Mesenchymal stem cell (in vitro differentiated cells and primary cell): Measurements from ENCODE around the gene RIPK1.
A peak's percentile ranks its signal among the peaks of the same experiment; 100 is the strongest.

ENCODE experiments used
- DNase-seq: peaks from one replicate; pipeline ENCODE4 v3.0.0-alpha.2; 2013
- H2AFZ ChIP-seq: one replicate; pipeline ENCODE4 v1.6.1; 2013; ENCODE audit warnings: low read depth, mild to moderate bottlenecking, control low read depth, inconsistent platforms, low read length, moderate library complexity
- H2AK5ac ChIP-seq: 2 replicates; pipeline ENCODE4 v1.6.1; 2013; ENCODE audit warnings: low read length, moderate library complexity, mild to moderate bottlenecking, inconsistent platforms; ENCODE audit not compliant: severe bottlenecking
- H2BK120ac ChIP-seq: one replicate; pipeline ENCODE4 v1.6.1; 2013; ENCODE audit warnings: low read depth, mild to moderate bottlenecking, inconsistent platforms, low read length, moderate library complexity
- H2BK12ac ChIP-seq, 2 experiments: one replicate each; pipeline ENCODE4 v1.6.1; 2013; ENCODE audit warnings: inconsistent platforms in 2 of 2, low read length in 2 of 2, mild to moderate bottlenecking in 2 of 2, moderate library complexity in 2 of 2, control low read depth in 1 of 2
- H2BK15ac ChIP-seq: one replicate; pipeline ENCODE4 v1.6.1; 2013; ENCODE audit warnings: mild to moderate bottlenecking, low read depth, inconsistent platforms; ENCODE audit not compliant: poor library complexity, severe bottlenecking
- H2BK5ac ChIP-seq: 2 replicates; pipeline ENCODE4 v1.6.1; 2013; ENCODE audit warnings: low read depth, mild to moderate bottlenecking, low read length, control low read depth, inconsistent platforms; ENCODE audit not compliant: poor library complexity, severe bottlenecking
- H3K14ac ChIP-seq, 2 experiments: one replicate each; pipeline ENCODE4 v1.6.1; 2013; ENCODE audit warnings: inconsistent platforms in 2 of 2, low read length in 2 of 2, control low read depth in 1 of 2, mild to moderate bottlenecking in 1 of 2, moderate library complexity in 1 of 2
- H3K18ac ChIP-seq, 2 experiments: one replicate each; pipeline ENCODE4 v1.6.1; 2013; ENCODE audit warnings: inconsistent platforms in 2 of 2, low read length in 2 of 2, control low read depth in 1 of 2, low read depth in 1 of 2, mild to moderate bottlenecking in 1 of 2
- H3K23ac ChIP-seq, 2 experiments: one replicate each; pipeline ENCODE4 v1.6.1; 2013; ENCODE audit warnings: inconsistent platforms in 2 of 2, low read length in 2 of 2, mild to moderate bottlenecking in 2 of 2, moderate library complexity in 2 of 2, control low read depth in 1 of 2
- H3K27ac ChIP-seq: 2 replicates; pipeline ENCODE4 v1.5.1; 2013; ENCODE audit warnings: mild to moderate bottlenecking, moderate library complexity, low read length, control low read depth, inconsistent platforms; ENCODE audit not compliant: poor library complexity, severe bottlenecking
- H3K27me3 ChIP-seq, 2 experiments: 2 replicates each; pipeline versions ENCODE4 v1.6.1 to v1.7.0; 2013; ENCODE audit warnings: low read length in 2 of 2, mild to moderate bottlenecking in 2 of 2, moderate library complexity in 2 of 2, control low read depth in 1 of 2, inconsistent platforms in 1 of 2; ENCODE audit not compliant: control insufficient read depth in 1 of 2, insufficient read depth in 1 of 2
- H3K36me3 ChIP-seq, 2 experiments: 2 replicates each; pipeline versions ENCODE4 v1.6.1 to v1.7.0; 2013; ENCODE audit warnings: low read length in 2 of 2, control low read depth in 1 of 2, inconsistent platforms in 1 of 2, low read depth in 1 of 2, mild to moderate bottlenecking in 1 of 2; ENCODE audit not compliant: insufficient read depth in 2 of 2, control insufficient read depth in 1 of 2
- H3K4ac ChIP-seq, 2 experiments: one replicate each; pipeline ENCODE4 v1.6.1; 2013; ENCODE audit warnings: inconsistent platforms in 2 of 2, low read length in 2 of 2, mild to moderate bottlenecking in 2 of 2, moderate library complexity in 2 of 2, control low read depth in 1 of 2, low read depth in 1 of 2
- H3K4me1 ChIP-seq: 2 replicates; pipeline ENCODE4 v1.6.1; 2013; ENCODE audit warnings: low read depth, low read length, control low read depth; ENCODE audit not compliant: control insufficient read depth, insufficient read depth
- H3K4me2 ChIP-seq: 2 replicates; pipeline ENCODE4 v1.6.1; 2013; ENCODE audit warnings: low read length, mild to moderate bottlenecking, inconsistent platforms; ENCODE audit not compliant: poor library complexity, severe bottlenecking
- H3K4me3 ChIP-seq, 2 experiments: 2 replicates each; pipeline versions ENCODE4 v1.5.1 to v1.7.0; 2013; ENCODE audit warnings: low read length in 2 of 2, mild to moderate bottlenecking in 2 of 2, control low read depth in 1 of 2, low read depth in 1 of 2; ENCODE audit not compliant: insufficient read depth in 1 of 2
- H3K79me1 ChIP-seq: replicated peaks from 2 replicates; pipeline ENCODE4 v1.6.1; 2013; ENCODE audit warnings: mild to moderate bottlenecking, control low read depth, low read length, inconsistent platforms; ENCODE audit not compliant: poor library complexity, severe bottlenecking
- H3K9ac ChIP-seq: 2 replicates; pipeline ENCODE4 v1.7.0; 2013; ENCODE audit warnings: mild to moderate bottlenecking, low read length, moderate library complexity
- H3K9me3 ChIP-seq: 2 replicates; pipeline ENCODE4 v1.7.0; 2013; ENCODE audit warnings: mild to moderate bottlenecking, low read length; ENCODE audit not compliant: control insufficient read depth
- H4K8ac ChIP-seq: one replicate; pipeline ENCODE4 v1.6.1; 2013; ENCODE audit warnings: inconsistent platforms, mild to moderate bottlenecking, low read length, moderate library complexity
- H4K91ac ChIP-seq: one replicate; pipeline ENCODE4 v1.6.1; 2013; ENCODE audit warnings: mild to moderate bottlenecking, low read length, inconsistent platforms
- WGBS: methylation state at CpG from one replicate; pipeline ENCODE4 v1.1.7; 2013; ENCODE audit warnings: mixed read lengths; 5-methylcytosine and 5-hydroxymethylcytosine counted together

The RIPK1 gene

GRCh38 chr6:3157131-3157933 is 89.0 kb downstream of the RIPK1 start, which contains the start of gene TUBB2A:
TSS of gene TUBB2A (minus strand) at chr6:3157544. CDS start at chr6:3157463, 81 bp downstream.
- Histone ChIP-seq H2BK5ac (peak within 1 kb of the TSS; percentile 83), H4K8ac (peak within 1 kb of the TSS; percentile 97), H3K23ac (peak within 1 kb of the TSS in 1 of 2 experiments; percentile 99), H4K91ac (peak within 1 kb of the TSS; percentile 98), H3K9me3 (no peaks in the 10 kb centered on the region), H3K27me3 (no peaks in the 10 kb centered on the region), H2AFZ (no peak within 1 kb of the TSS), H3K4me2 (peak within 1 kb of the TSS; percentile 92), H3K4ac (peak within 1 kb of the TSS; percentile 91 to 98), H3K4me3 (peak within 1 kb of the TSS; percentile 90 to 95), H2BK120ac (peak within 1 kb of the TSS; percentile 100), H2BK12ac (no peak within 1 kb of the TSS), H3K36me3 (peaks cover 19 to 27% of the 10 kb centered on the region in 2 experiments), H3K4me1 (peaks cover 12% of the 10 kb centered on the region), H3K18ac (peak within 1 kb of the TSS; percentile 95 to 96), H2BK15ac (peak within 1 kb of the TSS; percentile 97), H2AK5ac (peak within 1 kb of the TSS; percentile 76), H3K9ac (peak within 1 kb of the TSS; percentile 95), H3K14ac (peak within 1 kb of the TSS; percentile 89 to 98), H3K27ac (peak within 1 kb of the TSS; percentile 7), H3K79me1 (peaks cover 10% of the 10 kb centered on the region)
- 2% methylated on average over 65 of the region's 95 CpGs for WGBS
- DNase-seq: peak; percentile 81

GRCh38 chr6:3159805-3160781 is 91.8 kb downstream of the RIPK1 start:
- H3K4me3 ChIP-seq: no peak overlapping the region
- peaks cover 9 to 12% of the 10 kb centered on the region in 2 experiments for H3K36me3 ChIP-seq
- no peak overlapping the region for H2BK15ac ChIP-seq
- peak overlapping the region in 1 of 2 experiments; percentile 13 for H3K4ac ChIP-seq
- no peak overlapping the region for H4K8ac ChIP-seq
- H2BK120ac ChIP-seq: no peak overlapping the region
- peaks cover 8% of the 10 kb centered on the region for H3K79me1 ChIP-seq
- 38% methylated on average over 28 of the region's 31 CpGs for WGBS
- H3K23ac ChIP-seq: no peak overlapping the region
- DNase-seq: peak; percentile 84
- no peak overlapping the region for H3K18ac ChIP-seq
- no peak overlapping the region for H2BK5ac ChIP-seq
- H3K27me3 ChIP-seq: no peaks in the 10 kb centered on the region
- no peak overlapping the region for H2AFZ ChIP-seq
- no peak overlapping the region for H4K91ac ChIP-seq
- H2AK5ac ChIP-seq: no peak overlapping the region
- no peak overlapping the region for H3K27ac ChIP-seq
- H2BK12ac ChIP-seq: no peak overlapping the region
- H3K14ac ChIP-seq: no peak overlapping the region
- no peak overlapping the region for H3K9ac ChIP-seq
- peaks cover 13% of the 10 kb centered on the region for H3K4me1 ChIP-seq
- no peaks in the 10 kb centered on the region for H3K9me3 ChIP-seq
- H3K4me2 ChIP-seq: no peak overlapping the region

GRCh38 chr6:3162067-3162497 is 93.8 kb downstream of the RIPK1 start:
- Histone ChIP-seq H3K4me3 (no peak overlapping the region), H2AFZ (no peak overlapping the region), H2BK12ac (peak overlapping the region in 1 of 2 experiments; percentile 81), H4K8ac (no peak overlapping the region), H2BK120ac (no peak overlapping the region), H3K27ac (peak overlapping the region; percentile 5), H3K9ac (no peak overlapping the region), H3K79me1 (peaks cover 5% of the 10 kb centered on the region), H3K4me1 (peaks cover 8% of the 10 kb centered on the region), H2BK5ac (no peak overlapping the region), H3K4ac (peak overlapping the region in 1 of 2 experiments; percentile 72), H4K91ac (no peak overlapping the region), H2BK15ac (no peak overlapping the region), H3K27me3 (no peaks in the 10 kb centered on the region), H2AK5ac (no peak overlapping the region), H3K9me3 (no peaks in the 10 kb centered on the region), H3K4me2 (peak overlapping the region; percentile 1), H3K14ac (peak overlapping the region in 1 of 2 experiments; percentile 46), H3K18ac (peak overlapping the region in 1 of 2 experiments; percentile 89), H3K36me3 (peaks cover 2 to 7% of the 10 kb centered on the region in 2 experiments), H3K23ac (no peak overlapping the region)
- 16% methylated on average over 4 of the region's 7 CpGs for WGBS
- peak; percentile 60 for DNase-seq
